NCI-H2196 (cell line): ENCODE results near the gene MMP28.

ENCODE experiments used
- DNase-seq: peaks from one replicate; lab custom pipeline; 2025; ENCODE audit not compliant: unreplicated experiment; lab: John Stamatoyannopoulos, UW

The MMP28 gene

GRCh38 chr17:35801583-35802224 is 6.3 kb upstream of the MMP28 start:
- peak; percentile 46 for DNase-seq

- peak; percentile 38 for DNase-seq
Measured at GRCh38 chr17:35799942-35800341, 4.5 kb upstream of the MMP28 start.

GRCh38 chr17:35797918-35798317 is 2.5 kb upstream of the MMP28 start:
- DNase-seq: no peak

- no peak for DNase-seq
Measured at GRCh38 chr17:35797370-35797769, 1.9 kb upstream of the MMP28 start.

- no peak for DNase-seq
Measured at GRCh38 chr17:35796942-35797341, 1.5 kb upstream of the MMP28 start.

- no peak for DNase-seq
Measured at GRCh38 chr17:35795871-35796265, 427 bp upstream of the MMP28 start.

- DNase-seq: no peak
Measured at GRCh38 chr17:35793257-35793656, 2.2 kb downstream of the MMP28 start.

- DNase-seq: no peak
Measured at GRCh38 chr17:35791681-35792350, 3.6 kb downstream of the MMP28 start.

- no peak for DNase-seq
Measured at GRCh38 chr17:35790841-35791240, 4.6 kb downstream of the MMP28 start.

- DNase-seq: no peak
Measured at GRCh38 chr17:35788477-35789368, 6.7 kb downstream of the MMP28 start.

GRCh38 chr17:35786941-35787432 is 8.5 kb downstream of the MMP28 start:
- DNase-seq: no peak

- no peak for DNase-seq
Measured at GRCh38 chr17:35784895-35785294, 10.5 kb downstream of the MMP28 start.

GRCh38 chr17:35780950-35781349 is 14.5 kb downstream of the MMP28 start:
- no peak for DNase-seq

- no peak for DNase-seq
Measured at GRCh38 chr17:35778641-35779196, 16.7 kb downstream of the MMP28 start.

GRCh38 chr17:35775583-35775982 is 19.9 kb downstream of the MMP28 start:
- DNase-seq: no peak

GRCh38 chr17:35775039-35775438 is 20.4 kb downstream of the MMP28 start:
- DNase-seq: no peak

GRCh38 chr17:35774499-35774898 is 20.9 kb downstream of the MMP28 start:
- DNase-seq: peak; percentile 5

GRCh38 chr17:35773679-35774425 is 21.6 kb downstream of the MMP28 start:
- no peak for DNase-seq

- DNase-seq: no peak
Measured at GRCh38 chr17:35773129-35773528, 22.3 kb downstream of the MMP28 start.

GRCh38 chr17:35769895-35770486 is 25.4 kb downstream of the MMP28 start:
- DNase-seq: no peak
